OCI-LY3 (cell line): ENCODE measurements around the gene MORN5.

ENCODE experiments used
- H2AFZ ChIP-seq: fragments of 200-600, 300-600 bp; shearing (Covaris generic); 2 replicates; pipeline ENCODE4 v1.6.0; 2014; ENCODE audit warnings: antibody characterized with exemption, low read depth, low read length
- H3K27ac ChIP-seq: fragments of 200-600, 300-600 bp; sonication (generic); 2 replicates; pipeline ENCODE4 v1.5.1; 2014; ENCODE audit warnings: mild to moderate bottlenecking, low read length, moderate library complexity, mixed read lengths
- H3K27me3 ChIP-seq: fragments of 200-600, 300-600 bp; sonication (generic); 2 replicates; pipeline ENCODE4 v1.6.1; 2014; ENCODE audit warnings: low read depth, low read length, mixed read lengths
- H3K36me3 ChIP-seq: fragments of 200-600, 300-600 bp; sonication (generic); replicated peaks from 2 replicates; pipeline ENCODE3; 2014; ENCODE audit warnings: low read depth, low read length, mixed read lengths
- H3K4me1 ChIP-seq: fragments of 300-600, 200-600 bp; sonication (generic); 2 replicates; pipeline ENCODE4 v1.6.1; 2014; ENCODE audit warnings: low read length, mixed read lengths
- H3K4me2 ChIP-seq: fragments of 200-600, 300-600 bp; sonication (generic); 2 replicates; pipeline ENCODE4 v1.6.1; 2014; ENCODE audit warnings: low read length, mixed read lengths
- H3K4me3 ChIP-seq: fragments of 300-600, 200-600 bp; sonication (generic); 2 replicates; pipeline ENCODE4 v1.5.1; 2014; ENCODE audit warnings: antibody characterized with exemption, mild to moderate bottlenecking, low read length, moderate library complexity
- H3K79me2 ChIP-seq: fragments of 300-600, 200-600 bp; shearing (Covaris generic); 2 replicates; pipeline ENCODE4 v1.6.1; 2014; ENCODE audit warnings: mild to moderate bottlenecking, low read length, mixed read lengths
- H3K9ac ChIP-seq: fragments of 300-600, 200-600 bp; shearing (Covaris generic); 2 replicates; pipeline ENCODE4 v1.6.0; 2014; ENCODE audit warnings: mild to moderate bottlenecking, low read length, moderate library complexity
- H3K9me3 ChIP-seq: fragments of 200-600, 300-600 bp; shearing (Covaris generic); 2 replicates; pipeline ENCODE4 v1.6.1; 2014; ENCODE audit warnings: low read length, mixed read lengths; ENCODE audit not compliant: insufficient read depth
- H4K20me1 ChIP-seq: fragments of 200-600, 300-600 bp; sonication (generic); 2 replicates; pipeline ENCODE4 v1.6.1; 2016; ENCODE audit warnings: low read length, mixed read lengths; ENCODE audit not compliant: insufficient read depth
- CTCF ChIP-seq: fragments of 200-600, 300-600 bp; sonication (generic); IDR thresholded peaks from 2 replicates; pipeline ENCODE4 v1.5.1; 2014; ENCODE audit warnings: antibody characterized with exemption, low read length, low read depth
- EZH2phosphoT487 ChIP-seq: fragments of 200-600 bp; shearing (Covaris generic); IDR thresholded peaks from 2 replicates; pipeline ENCODE4 v1.6.1; 2018; ENCODE audit warnings: antibody characterized with exemption, mixed run types, low read depth

MORN5 gene

GRCh38 chr9:122133984-122134535, 25.6 kb upstream of the MORN5 start:
- Histone ChIP-seq H3K9ac (no peak overlapping the region), H3K4me2 (no peak overlapping the region), H2AFZ (no peak overlapping the region), H4K20me1 (no peaks in the 10 kb centered on the region), H3K27ac (no peak overlapping the region), H3K79me2 (no peaks in the 10 kb centered on the region), H3K4me1 (no peaks in the 10 kb centered on the region), H3K36me3 (no peaks in the 10 kb centered on the region), H3K4me3 (no peak overlapping the region), H3K27me3 (no peaks in the 10 kb centered on the region), H3K9me3 (no peaks in the 10 kb centered on the region)
- TF ChIP-seq CTCF (no peak), EZH2phosphoT487 (no peak)

GRCh38 chr9:122134822-122135528, 24.7 kb upstream of the MORN5 start:
- Histone ChIP-seq H3K27ac (no peak overlapping the region), H3K9me3 (no peaks in the 10 kb centered on the region), H4K20me1 (no peaks in the 10 kb centered on the region), H3K36me3 (no peaks in the 10 kb centered on the region), H2AFZ (no peak overlapping the region), H3K27me3 (no peaks in the 10 kb centered on the region), H3K4me3 (no peak overlapping the region), H3K9ac (no peak overlapping the region), H3K4me1 (no peaks in the 10 kb centered on the region), H3K4me2 (no peak overlapping the region), H3K79me2 (no peaks in the 10 kb centered on the region)
- TF ChIP-seq EZH2phosphoT487 (no peak), CTCF (no peak)

GRCh38 chr9:122135529-122135859, 24.2 kb upstream of the MORN5 start:
- Histone ChIP-seq H3K4me2 (no peak overlapping the region), H3K27me3 (no peaks in the 10 kb centered on the region), H3K9me3 (no peaks in the 10 kb centered on the region), H3K79me2 (no peaks in the 10 kb centered on the region), H3K4me1 (no peaks in the 10 kb centered on the region), H3K27ac (no peak overlapping the region), H2AFZ (no peak overlapping the region), H3K36me3 (no peaks in the 10 kb centered on the region), H3K9ac (no peak overlapping the region), H4K20me1 (no peaks in the 10 kb centered on the region), H3K4me3 (no peak overlapping the region)
- TF ChIP-seq CTCF (no peak), EZH2phosphoT487 (no peak)

- no peaks in the 10 kb centered on the region for H3K4me1 ChIP-seq
- no peak overlapping the region for H2AFZ ChIP-seq
- H3K4me3 ChIP-seq: no peak overlapping the region
- H3K27ac ChIP-seq: no peak overlapping the region
- no peaks in the 10 kb centered on the region for H3K27me3 ChIP-seq
- no peak for TF ChIP-seq CTCF
- no peak for TF ChIP-seq EZH2phosphoT487
- no peaks in the 10 kb centered on the region for H4K20me1 ChIP-seq
- H3K79me2 ChIP-seq: no peaks in the 10 kb centered on the region
- H3K4me2 ChIP-seq: no peak overlapping the region
- H3K36me3 ChIP-seq: peaks cover 17% of the 10 kb centered on the region
- no peak overlapping the region for H3K9ac ChIP-seq
- no peaks in the 10 kb centered on the region for H3K9me3 ChIP-seq
Observed at GRCh38 chr9:122138560-122139268, 21.0 kb upstream of the MORN5 start.
